Measurements from ENCODE around the gene DNAH2.
"Not testable (repeated sequence)": the region's sequence is repeated elsewhere in the genome, so short reads cannot be mapped to it uniquely, and the experiment has no call there.

DNAH2 gene

DNA sequence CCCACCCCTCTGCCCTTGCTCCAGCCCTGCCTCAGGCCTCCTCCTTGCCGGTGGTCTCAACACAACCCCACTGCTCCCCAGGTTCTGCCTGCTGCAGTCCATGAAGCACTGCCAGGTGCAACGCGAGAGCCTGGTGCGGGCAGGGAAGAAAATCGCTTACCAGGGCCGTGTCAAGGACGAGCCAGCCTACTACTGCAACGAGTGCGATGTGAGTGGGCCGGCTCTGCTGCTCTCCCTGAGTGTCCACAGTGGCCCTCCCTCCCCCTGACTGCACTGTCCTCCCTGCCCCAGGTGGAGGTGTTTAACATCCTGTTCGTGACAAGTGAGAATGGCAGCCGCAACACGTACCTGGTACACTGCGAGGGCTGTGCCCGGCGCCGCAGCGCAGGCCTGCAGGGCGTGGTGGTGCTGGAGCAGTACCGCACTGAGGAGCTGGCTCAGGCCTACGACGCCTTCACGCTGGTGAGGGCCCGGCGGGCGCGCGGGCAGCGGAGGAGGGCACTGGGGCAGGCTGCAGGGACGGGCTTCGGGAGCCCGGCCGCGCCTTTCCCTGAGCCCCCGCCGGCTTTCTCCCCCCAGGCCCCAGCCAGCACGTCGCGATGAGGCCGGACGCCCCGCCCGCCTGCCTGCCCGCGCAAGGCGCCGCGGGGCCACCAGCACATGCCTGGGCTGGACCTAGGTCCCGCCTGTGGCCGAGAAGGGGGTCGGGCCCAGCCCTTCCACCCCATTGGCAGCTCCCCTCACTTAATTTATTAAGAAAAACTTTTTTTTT, 135.6 kb downstream of the DNAH2 start:
- DNase-seq: no peak

DNA sequence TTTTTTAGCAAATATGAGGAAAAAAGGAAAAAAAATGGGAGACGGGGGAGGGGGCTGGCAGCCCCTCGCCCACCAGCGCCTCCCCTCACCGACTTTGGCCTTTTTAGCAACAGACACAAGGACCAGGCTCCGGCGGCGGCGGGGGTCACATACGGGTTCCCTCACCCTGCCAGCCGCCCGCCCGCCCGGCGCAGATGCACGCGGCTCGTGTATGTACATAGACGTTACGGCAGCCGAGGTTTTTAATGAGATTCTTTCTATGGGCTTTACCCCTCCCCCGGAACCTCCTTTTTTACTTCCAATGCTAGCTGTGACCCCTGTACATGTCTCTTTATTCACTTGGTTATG, 136.1 kb downstream of the DNAH2 start:
- no peak for DNase-seq

DNA sequence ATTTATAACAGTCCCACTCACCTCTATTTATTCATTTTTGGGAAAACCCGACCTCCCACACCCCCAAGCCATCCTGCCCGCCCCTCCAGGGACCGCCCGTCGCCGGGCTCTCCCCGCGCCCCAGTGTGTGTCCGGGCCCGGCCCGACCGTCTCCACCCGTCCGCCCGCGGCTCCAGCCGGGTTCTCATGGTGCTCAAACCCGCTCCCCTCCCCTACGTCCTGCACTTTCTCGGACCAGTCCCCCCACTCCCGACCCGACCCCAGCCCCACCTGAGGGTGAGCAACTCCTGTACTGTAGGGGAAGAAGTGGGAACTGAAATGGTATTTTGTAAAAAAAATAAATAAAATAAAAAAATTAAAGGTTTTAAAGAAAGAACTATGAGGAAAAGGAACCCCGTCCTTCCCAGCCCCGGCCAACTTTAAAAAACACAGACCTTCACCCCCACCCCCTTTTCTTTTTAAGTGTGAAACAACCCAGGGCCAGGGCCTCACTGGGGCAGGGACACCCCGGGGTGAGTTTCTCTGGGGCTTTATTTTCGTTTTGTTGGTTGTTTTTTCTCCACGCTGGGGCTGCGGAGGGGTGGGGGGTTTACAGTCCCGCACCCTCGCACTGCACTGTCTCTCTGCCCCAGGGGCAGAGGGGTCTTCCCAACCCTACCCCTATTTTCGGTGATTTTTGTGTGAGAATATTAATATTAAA, 136.7 kb downstream of the DNAH2 start:
- DNase-seq: no peak

DNA sequence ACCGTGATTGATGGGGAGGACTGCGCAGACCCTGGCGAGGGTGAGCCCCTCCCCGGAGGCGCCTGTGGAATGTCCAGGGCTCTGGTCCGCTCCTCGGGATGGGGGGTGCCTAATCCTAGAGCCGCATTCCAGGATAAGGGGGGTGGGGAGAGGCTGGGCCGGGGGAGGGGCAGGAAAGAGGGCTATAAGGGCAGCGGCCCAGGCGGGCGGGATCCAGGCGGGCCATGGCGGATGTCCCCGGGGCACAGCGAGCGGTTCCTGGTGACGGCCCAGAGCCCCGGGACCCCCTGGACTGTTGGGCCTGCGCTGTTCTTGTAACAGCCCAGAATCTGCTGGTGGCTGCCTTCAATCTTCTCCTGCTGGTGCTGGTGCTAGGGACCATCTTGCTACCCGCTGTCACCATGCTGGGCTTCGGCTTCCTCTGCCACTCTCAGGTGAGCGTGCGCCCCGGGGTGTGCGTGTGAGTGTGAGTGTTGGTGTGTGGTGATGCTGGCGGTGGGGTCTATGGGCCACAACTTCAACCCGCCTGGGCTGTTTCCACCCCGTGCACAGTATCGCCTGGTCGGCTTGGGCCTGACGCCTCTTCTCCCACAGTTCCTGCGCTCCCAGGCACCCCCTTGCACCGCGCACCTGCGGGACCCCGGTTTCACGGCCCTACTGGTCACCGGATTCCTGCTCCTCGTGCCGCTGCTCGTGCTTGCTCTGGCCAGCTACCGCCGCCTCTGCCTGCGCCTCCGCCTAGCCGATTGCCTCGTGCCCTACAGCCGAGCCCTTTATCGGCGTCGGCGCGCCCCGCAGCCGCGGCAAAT, 137.5 kb downstream of the DNAH2 start, which contains the start of gene TMEM88:
TMEM88 (plus strand) TSS at position 216 of the 809 bp plus-strand sequence; CDS start at position 225, 9 bp downstream.
- no peak for DNase-seq

DNA sequence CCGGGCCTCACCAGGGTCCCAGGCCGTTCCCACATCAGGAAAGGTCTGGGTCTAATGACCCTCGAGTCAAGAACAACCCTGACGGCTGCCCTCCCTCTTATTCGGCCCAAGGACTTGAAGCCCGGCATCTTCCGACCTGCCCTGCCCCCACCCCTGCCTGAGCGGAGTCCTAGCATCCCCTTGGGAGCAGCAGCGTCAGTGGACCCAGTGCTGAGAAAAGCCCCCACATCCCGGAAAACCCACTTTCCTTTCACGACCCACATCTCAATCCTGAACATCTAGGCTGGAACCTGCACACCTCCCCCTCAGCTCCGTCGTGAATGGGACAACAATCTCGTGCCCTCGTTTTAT, 138.1 kb downstream of the DNAH2 start:
- no peak for DNase-seq

DNA sequence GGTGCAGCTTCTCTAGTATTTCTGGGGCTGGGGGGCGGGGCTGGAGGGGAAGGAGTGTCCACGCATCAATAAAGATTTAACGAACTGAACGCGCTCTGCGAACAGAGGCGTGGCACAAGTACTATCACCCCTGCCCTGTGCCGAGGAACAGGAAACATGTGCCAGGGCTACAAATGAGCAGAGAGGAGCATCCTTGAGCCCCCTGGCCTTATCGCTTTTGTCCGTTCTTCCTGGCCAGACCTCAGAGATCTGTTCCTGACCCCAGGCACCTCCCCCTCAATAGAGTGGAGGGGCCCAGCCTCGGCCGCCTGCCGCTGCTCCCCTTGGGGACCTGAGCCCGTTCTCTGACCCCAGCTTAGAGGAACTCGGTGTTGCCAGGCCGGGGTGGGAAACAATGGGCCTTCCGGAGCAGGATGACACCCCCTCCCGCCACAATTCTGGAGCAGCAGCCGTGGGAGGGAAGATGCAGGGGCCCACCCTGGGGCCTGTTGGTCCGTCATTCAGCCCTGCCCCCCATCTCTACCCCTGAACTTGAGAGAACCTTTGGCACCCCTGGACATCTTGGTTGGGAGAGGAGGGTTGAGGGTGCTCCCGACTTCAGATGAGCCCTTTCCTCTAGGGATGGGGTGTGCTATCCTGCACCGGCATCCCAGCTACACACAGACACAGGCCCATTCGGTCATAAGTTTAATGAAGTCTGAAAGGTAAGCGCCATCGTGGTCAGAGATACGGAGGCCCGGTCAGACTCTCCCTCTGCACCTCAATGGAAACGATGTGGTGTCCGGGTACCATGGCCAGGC, 138.7 kb downstream of the DNAH2 start:
- peak; percentile 47 for DNase-seq

DNA sequence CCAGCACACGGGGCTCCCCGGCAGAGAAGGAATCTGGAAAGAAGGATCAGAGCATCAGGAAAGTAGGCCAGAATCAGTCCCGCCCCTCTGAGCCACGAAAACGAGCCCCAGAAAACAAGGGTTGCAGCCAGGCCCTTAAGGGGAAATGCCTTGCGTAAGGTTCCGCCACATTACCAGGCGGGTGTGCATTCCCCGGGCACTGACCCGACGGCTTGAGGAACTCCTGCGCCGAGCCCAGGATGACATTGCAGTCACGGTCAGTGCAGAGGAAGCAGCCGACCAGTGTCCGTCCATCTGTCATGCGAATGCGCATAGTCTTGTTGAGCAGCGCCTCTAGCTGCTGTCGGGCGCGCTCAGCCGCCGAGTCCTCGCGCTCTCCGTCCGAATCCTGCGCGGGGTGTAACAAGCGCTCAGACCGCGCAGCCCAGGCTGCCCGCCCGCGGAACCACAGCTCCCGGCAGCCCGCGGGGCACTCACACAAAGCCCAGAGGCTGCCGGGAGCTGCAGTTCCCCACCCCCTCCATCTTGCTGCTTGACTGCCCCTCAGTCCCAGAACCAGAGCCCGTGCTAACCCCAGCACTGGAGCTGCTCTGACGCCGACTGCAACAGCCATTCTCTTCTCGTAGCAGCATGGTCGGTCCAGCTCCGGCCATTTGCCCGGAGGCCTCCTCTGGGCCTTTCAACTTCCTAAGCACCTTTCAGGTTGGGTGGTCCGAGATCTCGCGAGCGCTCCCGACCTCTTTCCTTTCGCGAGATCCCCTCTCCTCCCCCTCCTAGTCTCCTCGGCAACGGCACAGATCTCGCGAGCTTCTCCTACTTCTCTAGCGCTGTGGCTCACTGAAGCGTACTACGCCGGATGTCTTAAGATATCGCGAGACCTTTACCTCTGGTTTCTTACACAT, 139.5 kb downstream of the DNAH2 start, which contains the start of gene NAA38:
NAA38 (minus strand) TSS at position 749 of the 902 bp plus-strand sequence; CDS start at position 653, 96 bp downstream.
- DNase-seq: peak; percentile 100

DNA sequence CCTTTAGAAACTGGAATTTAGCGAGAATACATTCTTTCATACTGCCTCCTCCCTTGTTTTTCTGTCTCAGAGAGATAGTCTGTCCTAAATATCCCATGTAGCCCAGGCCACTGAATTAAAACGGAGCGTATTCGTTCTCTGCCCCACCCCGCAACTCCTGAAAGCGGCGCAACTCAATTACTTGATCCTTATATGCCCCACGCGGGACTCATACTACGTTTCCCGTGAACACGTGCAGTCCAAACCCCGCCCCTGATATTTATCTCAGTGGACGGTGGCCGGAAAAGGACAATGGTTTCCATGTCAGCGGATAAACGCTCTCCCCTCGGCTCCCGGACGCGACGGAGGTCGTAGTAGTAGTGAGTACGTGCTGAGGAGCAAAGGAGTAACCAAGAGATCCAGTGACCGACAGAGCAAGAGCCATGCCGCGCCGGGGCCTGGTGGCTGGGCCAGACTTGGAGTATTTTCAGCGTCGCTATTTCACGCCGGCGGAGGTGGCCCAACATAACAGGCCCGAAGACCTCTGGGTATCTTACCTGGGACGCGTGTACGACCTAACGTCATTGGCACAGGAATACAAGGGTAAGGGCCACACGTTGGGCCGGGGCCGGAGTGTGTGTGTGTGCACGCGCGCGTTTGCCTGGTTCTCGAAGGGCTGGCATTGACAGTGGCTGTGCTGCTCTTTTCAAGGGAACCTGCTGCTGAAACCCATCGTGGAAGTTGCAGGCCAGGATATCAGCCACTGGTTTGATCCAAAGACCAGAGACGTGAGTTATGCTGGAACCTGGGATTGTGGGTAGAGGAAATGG, 140.4 kb downstream of the DNAH2 start, which contains the start of gene CYB5D1:
CYB5D1 (plus strand) TSS at position 291 of the 809 bp plus-strand sequence; CDS start at position 423, 132 bp downstream.
- DNase-seq: peak; percentile 95

DNA sequence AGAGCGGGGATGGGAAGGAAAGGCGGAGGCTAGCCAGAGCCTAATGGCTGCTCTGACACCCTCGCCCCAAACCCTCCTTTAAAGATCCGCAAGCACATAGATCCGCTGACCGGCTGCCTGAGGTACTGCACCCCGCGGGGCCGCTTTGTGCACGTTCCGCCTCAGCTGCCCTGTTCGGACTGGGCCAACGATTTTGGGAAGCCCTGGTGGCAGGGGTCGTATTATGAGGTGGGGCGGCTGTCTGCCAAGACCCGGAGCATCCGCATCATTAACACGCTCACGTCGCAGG, 140.9 kb downstream of the DNAH2 start:
- DNase-seq: peak; percentile 59

DNA sequence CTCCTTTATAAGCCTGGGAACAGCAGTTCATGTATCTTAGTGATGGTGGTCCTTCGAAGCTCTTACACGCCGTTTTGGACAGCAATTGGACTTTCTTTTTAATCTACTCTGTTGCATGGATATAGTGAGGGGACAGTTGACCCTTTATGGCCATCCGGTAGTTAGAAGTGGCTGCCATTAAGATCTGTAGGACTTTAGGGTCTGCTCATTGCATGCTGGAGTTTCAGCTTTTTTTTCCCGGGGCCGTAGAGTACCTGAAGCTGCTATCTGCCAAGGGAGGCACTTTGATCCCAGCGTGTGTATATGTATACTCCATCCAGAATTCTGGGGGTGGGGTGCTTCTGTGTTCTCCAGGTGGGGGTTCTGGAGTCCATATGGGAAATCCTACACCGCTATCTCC, 141.5 kb downstream of the DNAH2 start:
- DNase-seq: no peak

DNA sequence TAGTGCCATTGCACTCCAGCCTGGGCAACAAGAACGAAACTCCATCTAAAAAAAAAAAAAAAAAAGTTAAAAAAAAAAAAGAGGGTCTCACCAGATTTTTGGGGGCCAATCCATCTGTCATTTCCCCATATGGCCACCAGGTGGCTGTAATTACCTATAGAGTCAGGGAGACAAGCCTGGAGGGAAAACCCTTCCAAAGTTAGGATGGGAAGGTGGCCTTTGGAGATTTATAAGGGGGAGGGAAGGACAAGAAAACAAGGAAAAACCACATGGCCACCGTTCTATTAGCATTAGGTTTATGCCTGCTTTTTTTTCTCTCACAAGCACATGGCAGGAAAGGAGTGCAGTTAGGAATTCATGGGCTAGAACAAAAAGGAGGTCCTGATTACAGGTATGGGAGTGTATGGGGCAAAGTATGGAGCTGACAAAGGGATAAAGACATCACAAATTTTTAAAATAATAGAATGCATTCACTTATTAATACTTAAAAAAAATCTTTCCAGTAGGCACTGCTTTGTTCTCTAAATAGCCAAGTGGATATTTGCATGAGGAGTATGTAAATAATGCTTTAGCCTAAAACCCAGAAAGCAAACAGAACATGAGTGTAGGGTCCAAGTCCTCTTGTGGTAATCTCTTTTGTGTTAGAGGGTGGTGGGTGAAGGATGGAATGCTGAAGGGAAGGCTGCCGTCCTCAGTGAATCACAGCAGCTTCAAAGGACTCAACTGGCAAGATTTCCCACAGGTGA, 145.3 kb downstream of the DNAH2 start:
- peak; percentile 72 for DNase-seq

DNA sequence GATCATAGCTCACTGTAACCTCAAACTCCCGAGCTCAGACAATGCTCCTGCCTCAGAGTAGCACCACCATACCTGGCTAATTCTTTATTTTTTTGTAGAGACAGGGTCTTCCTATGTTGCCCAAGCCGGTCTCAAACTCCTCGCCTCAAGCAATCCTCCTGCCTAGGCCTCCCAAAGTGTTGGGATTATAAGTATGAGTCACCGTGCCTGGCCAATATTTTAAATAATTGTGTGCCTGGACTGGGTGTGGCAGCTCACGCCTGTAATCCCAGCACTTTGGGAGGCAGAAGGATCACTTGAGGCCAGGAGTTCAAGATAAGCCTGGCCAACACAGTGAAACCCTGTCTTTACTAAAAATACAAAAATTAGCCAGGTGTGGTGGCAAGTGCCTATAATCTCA, 146.8 kb downstream of the DNAH2 start:
- not testable (repeated sequence) for DNase-seq

DNA sequence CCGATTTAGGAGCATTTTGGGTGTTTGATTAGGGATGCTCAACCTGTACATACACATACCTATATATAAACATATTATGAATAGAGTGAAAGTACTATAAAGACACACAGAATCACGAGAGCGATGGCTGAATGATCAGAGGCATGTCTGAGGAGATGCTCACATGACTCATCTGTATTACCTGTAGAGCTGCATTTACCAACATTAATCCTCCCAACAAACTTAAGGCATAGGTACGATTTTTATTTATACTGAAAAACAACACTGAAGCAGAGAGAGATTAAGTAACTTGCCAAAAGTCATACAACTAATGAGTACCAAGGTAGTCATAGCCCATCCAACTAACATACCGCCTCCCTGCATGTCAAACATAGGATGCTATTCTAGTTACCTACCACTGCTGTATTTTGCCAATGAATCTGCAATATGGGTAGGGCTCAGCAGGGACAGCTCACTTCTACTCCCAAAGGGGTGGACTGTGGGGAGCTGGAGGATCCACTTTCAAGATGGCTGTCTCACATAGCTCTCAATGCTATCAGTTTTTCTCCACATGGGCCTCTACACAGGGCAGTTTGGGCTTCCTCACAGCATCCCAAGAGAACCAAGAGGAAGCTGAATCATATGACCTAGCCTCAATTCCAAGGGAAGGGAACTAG, 147.6 kb downstream of the DNAH2 start:
- DNase-seq: no peak

DNA sequence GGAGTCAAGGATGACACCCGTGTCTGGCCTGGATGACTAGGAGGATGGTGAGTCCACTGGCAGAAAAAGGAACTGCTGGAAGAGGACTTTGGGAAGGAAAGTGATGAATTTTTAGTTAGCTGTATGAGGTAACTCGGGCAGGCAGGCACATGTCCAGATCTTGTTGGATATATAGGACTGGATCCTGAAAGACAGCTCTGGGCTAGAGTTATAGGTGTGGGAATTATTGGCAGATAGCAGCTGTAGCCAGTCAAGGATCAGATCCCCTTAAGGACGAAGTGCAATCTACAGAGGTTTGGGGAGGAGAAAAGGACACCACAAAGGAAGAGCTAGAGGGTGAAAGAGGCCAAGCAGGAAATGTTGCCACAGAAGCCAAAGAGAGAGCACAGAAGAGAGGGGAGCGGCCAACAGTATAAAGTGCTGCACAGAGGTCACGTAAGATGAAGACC, 150.4 kb downstream of the DNAH2 start:
- DNase-seq: no peak

DNA sequence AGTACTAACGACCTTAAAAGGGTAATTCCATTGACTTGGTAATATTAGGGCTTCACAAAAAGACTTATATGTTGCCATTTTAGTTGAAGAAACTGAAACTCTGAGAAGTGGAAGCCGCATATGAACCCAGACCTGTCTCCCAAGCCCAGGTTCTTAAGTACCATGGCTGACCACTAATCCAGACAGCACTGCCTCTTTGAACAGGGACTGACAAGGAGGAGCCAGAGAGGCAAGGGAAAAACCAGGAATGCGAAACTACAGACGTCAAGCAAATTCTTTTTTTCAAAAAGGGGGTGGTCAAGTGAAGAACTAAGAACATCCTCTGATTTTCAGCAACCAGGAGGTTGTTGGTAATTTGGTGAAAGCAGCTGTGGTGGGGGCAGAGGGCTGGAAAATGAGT, 155.5 kb downstream of the DNAH2 start:
- no peak for DNase-seq

DNA sequence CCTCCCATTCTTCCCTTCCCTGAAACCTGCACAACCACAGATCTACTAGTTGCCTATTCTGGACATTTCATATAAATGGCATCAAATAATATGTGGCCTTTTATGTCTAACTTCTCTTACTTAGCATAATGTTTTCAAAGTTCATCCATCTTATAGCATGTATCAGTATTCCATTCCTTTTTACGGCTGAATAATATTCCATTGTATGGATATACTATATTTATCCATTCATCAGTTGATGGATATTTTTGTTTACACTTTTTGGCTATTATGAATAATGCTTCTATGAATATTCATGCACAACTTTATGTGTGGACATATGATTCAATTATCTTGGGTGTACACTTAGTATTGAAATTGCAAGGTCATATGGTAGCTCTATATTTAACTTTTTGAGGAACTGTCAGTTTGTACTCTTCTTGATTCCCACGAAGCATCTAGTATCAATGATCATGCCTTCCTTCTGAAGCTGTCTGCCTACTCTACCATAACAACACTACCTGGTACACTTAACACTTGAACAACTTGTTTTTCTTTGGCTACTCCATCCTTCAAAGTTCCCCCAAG, 158.3 kb downstream of the DNAH2 start:
- DNase-seq: no peak

DNA sequence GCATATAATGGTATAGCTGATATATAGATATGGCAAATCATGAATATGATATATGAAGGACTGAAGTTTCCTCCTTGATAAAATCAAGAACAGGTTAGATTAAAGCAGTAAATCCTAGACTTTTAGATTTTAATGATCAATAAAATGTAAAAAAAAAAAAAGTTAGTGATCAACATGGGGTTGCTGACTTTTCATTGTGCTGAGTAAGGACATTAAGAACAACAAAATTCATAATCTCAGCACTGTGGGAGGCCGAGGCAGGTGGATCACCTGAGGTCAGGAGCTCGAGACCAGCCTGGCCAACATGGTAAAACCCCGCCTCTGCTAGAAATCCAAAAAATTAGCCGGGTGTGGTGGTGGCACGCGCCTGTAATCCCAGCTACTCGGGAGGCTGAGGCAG, 160.7 kb downstream of the DNAH2 start:
- no peak for DNase-seq

DNA sequence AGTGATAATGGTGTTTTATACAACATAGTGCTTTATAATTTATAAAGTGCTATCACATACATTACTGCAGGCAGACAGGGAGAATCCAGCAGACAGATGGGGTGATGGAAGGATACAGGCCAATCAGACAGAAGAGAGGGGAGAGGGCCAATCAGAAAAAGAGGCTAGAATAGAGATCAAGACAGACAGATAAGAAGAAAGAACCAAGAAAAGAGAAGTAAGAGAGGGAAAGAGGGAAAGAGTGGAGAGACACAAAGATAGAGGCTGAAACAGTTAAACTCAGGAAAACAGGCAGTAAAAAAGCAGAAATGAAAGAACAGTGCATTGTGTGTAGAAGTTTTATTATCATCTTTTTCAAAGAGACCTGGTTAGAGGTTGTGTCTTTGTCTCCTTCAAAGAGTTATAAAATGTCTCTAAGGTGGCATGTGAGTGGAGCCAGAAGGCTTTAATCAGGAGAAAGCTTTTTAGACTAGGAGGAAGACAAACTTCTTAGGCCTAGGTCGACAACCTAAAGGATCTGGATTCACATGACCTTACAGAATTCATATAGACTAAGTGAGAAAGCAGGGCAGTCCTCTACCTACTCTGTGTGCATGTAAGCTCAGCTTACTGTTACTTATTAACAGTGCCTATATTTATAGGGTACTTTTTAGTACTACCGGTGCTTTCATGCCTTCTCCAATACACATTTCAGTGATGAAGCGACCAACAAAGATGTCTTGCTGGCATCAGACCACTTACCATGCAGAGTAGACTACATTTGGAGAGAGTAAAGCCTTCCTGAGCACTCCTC, 162.7 kb downstream of the DNAH2 start:
- no peak for DNase-seq
